Tibial artery (tissue), 4 donors: ENCODE results near the gene FKBP6.
"Not testable (repeated sequence)": the region's sequence is repeated elsewhere in the genome, so short reads cannot be mapped to it uniquely, and the experiment has no call there.

Experiments
- DNase-seq, 2 donors: peaks; one replicate each; pipeline ENCODE4 v3.0.0-alpha.2; 2019
- H3K27ac ChIP-seq, 2 donors: fragments of 200-600 bp; sonication (generic) in 1 of 2; 1 replicate in 1 of 2; 2 replicates in 1 of 2; pipeline ENCODE4 v1.5.1; 2018 to 2019; ENCODE audit warnings: mild to moderate bottlenecking in 1 of 2
- H3K27me3 ChIP-seq, 2 donors: fragments of 200-600 bp; sonication (generic) in 1 of 2; one replicate each; pipeline versions ENCODE4 v1.5.1 to v1.6.0; 2016 to 2019
- H3K36me3 ChIP-seq, 3 donors: fragments of 200-600 bp; sonication (generic) in 2 of 3; one replicate each; pipeline ENCODE4 v1.5.1; 2016 to 2019; ENCODE audit warnings: mild to moderate bottlenecking in 2 of 3
- H3K4me1 ChIP-seq, 4 donors: fragments of 200-600 bp; sonication (generic) in 2 of 4; 1 replicate in 3 of 4; 2 replicates in 1 of 4; pipeline ENCODE4 v1.5.1; 2016 to 2019
- H3K4me3 ChIP-seq, 2 donors: fragments of 200-600 bp; sonication (generic) in 1 of 2; 1 replicate in 1 of 2; 2 replicates in 1 of 2; pipeline ENCODE4 v1.5.1; 2018 to 2019; ENCODE audit warnings: mild to moderate bottlenecking in 2 of 2
- H3K9me3 ChIP-seq, 3 donors: fragments of 200-600 bp; sonication (generic) in 1 of 3; one replicate each; pipeline ENCODE4 v1.5.1; 2016 to 2019
- intact Hi-C: fragments of 100-400 bp; cut with DNase I; formaldehyde crosslinking; loops from one replicate; pipeline ENCODE4 v1.15.0; 2023; ENCODE audit warnings: low total_unique reads
- TF ChIP-seq, protein P1 (sequence below), 2 experiments: fragments of 200-600 bp in 1 of 2; fragments of 450-650 bp in 1 of 2; IDR thresholded peaks; one replicate each; pipeline ENCODE4 v1.5.1; 2017 to 2019; ENCODE audit warnings: antibody characterized with exemption in 2 of 2, mild to moderate bottlenecking in 1 of 2, moderate library complexity in 1 of 2

The FKBP6 gene

DNA sequence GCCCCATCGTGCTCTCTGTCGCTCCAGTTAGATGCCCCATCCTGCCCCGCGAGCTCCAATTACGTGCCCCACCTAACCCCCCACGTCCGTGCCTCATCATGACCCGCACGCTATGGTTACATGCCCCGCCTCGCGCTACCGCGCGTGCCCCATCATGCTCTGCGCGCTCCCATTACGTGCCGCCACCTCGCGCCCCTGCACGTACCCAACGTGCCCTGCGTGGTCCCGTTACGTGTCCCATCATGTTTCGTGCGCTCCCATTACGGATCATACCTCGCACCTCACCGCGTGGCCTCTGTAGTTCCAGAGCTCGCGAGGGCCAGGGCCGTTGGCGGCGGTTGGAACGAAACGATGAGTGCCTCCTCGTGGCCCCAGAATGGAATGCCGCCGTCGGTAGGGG lies at the start of gene FKBP6, which contains the start of gene TRIM50:
Gene FKBP6, plus strand, starts transcription at position 240 of the 400 bp plus-strand sequence. CDS start 268 bp downstream, outside the sequence.
Gene TRIM50, minus strand, starts transcription at position 161 of the 400 bp plus-strand sequence. CDS start 3,295 bp downstream, outside the sequence.
- intact Hi-C loops, H3K36me3 ChIP-seq, H3K4me3 ChIP-seq, H3K27ac ChIP-seq, H3K9me3 ChIP-seq, H3K4me1 ChIP-seq, H3K27me3 ChIP-seq, DNase-seq: not testable (repeated sequence)

- H3K4me1 ChIP-seq, H3K36me3 ChIP-seq, DNase-seq, H3K27ac ChIP-seq, H3K4me3 ChIP-seq, H3K9me3 ChIP-seq, intact Hi-C loops, H3K27me3 ChIP-seq: not testable (repeated sequence)
Observed at GRCh38 chr7:73297235-73297634, 30.7 kb upstream of the FKBP6 start.

DNA sequence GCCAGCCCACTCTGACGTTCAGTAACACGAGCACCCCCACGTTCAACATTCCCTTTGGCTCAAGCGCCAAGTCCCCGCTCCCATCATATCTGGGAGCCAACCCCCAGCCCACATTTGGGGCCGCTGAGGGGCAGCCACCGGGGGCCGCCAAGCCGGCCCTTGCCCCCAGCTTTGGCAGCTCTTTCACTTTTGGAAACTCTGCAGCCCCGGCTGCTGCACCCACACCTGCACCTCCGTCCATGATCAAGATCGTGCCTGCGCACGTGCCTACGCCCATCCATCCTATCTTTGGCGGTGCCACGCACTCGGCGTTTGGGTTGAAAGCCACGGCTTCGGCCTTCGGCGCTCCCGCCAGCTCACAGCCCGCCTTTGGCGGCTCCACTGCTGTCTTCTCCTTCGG lies 30.3 kb upstream of the FKBP6 start:
- intact Hi-C loops, result not testable (repeated sequence)

GRCh38 chr7:73299812-73300211 lies 28.1 kb upstream of the FKBP6 start:
- H3K4me1 ChIP-seq, H3K27me3 ChIP-seq, H3K4me3 ChIP-seq, H3K27ac ChIP-seq, intact Hi-C loops, H3K9me3 ChIP-seq: not testable (repeated sequence)
- DNase-seq, result peak in 1 of 2 donors; percentile 50
- peaks cover 18 to 22% (median 18%) of the 10 kb centered on the region in 3 donors for H3K36me3 ChIP-seq

More for the DNA sequence above, 30.3 kb upstream of the FKBP6 start:
- not testable (repeated sequence) for H3K27me3 ChIP-seq, H3K36me3 ChIP-seq, H3K4me1 ChIP-seq, DNase-seq, H3K9me3 ChIP-seq, H3K27ac ChIP-seq, H3K4me3 ChIP-seq

DNA sequence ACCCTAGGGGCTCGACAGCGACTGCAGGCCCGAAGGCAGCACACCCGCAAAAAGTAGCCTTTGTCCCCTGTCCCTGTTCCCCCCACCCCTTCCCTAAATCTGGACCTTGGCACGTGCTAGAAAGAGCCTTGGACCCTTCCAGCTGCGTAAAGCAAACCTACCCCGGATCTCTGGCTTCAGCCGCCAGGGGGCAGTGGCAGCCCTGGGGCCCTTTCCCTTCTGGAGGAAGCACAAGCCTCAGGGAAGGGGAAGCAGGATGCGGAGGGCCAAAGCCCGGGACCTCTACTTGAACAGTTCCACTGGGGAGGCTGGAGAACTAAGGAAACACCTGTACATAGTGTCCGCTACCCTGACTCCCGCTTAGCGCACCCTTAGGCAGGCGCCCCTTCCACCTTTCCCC lies 26.9 kb upstream of the FKBP6 start:
- H3K4me1 ChIP-seq, H3K27me3 ChIP-seq, DNase-seq, H3K4me3 ChIP-seq, H3K27ac ChIP-seq, H3K9me3 ChIP-seq, intact Hi-C loops: not testable (repeated sequence)
- peaks cover 23 to 34% (median 23%) of the 10 kb centered on the region in 3 donors for H3K36me3 ChIP-seq

DNA sequence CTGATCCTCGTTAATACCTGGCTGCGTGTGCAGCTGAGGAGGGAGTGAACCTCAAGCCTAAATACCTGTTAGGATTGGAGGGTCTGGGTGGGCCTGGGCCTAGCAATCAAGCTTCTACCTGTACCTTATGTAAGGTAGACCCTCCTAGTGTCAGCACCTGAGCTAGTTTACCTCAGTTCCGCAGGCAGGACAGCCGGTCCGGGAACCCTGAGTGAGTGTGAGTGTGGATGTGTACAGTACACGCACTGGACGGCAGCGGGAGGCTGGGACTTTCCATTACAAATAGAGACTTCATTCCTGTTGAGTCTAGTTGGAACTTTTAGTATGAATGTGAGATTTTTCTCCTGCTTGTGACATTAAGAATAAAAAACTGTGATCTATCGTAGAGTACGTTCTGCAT lies 25.1 kb upstream of the FKBP6 start:
- H3K4me1 ChIP-seq, H3K4me3 ChIP-seq, intact Hi-C loops, H3K9me3 ChIP-seq, H3K27me3 ChIP-seq, H3K27ac ChIP-seq: not testable (repeated sequence)
- H3K36me3 ChIP-seq, result peaks cover 23 to 49% (median 23%) of the 10 kb centered on the region in 3 donors
- peak in 1 of 2 donors; percentile 21 for DNase-seq

DNA sequence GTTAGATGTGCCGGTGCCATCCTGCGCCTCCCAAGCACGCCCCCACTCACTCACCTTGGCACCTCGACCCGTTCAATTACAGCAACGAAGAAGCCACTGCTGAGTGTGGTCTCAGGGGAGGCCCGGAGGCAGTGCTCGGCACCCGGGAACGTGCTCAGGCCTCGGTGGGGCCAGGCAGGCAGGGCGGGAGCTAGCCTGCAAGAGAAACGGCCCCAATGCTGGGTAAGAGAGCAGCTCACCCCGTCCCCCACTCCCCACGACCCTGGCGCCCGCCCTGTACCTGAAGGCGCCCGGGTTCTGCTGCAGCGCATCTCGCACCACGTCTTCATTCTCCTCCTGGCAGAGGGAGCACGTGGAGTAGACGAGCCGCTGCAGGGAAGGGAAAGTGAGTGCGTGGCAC lies 24.4 kb upstream of the FKBP6 start:
- H3K36me3 ChIP-seq, result peaks cover 23 to 49% (median 23%) of the 10 kb centered on the region in 3 donors
- H3K27me3 ChIP-seq, result no peaks in the 10 kb centered on the region
- TF ChIP-seq, protein P1, sequence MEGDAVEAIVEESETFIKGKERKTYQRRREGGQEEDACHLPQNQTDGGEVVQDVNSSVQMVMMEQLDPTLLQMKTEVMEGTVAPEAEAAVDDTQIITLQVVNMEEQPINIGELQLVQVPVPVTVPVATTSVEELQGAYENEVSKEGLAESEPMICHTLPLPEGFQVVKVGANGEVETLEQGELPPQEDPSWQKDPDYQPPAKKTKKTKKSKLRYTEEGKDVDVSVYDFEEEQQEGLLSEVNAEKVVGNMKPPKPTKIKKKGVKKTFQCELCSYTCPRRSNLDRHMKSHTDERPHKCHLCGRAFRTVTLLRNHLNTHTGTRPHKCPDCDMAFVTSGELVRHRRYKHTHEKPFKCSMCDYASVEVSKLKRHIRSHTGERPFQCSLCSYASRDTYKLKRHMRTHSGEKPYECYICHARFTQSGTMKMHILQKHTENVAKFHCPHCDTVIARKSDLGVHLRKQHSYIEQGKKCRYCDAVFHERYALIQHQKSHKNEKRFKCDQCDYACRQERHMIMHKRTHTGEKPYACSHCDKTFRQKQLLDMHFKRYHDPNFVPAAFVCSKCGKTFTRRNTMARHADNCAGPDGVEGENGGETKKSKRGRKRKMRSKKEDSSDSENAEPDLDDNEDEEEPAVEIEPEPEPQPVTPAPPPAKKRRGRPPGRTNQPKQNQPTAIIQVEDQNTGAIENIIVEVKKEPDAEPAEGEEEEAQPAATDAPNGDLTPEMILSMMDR (IDR thresholded peaks at IDR 0.05), result no peak
- H3K9me3 ChIP-seq, result no peaks in the 10 kb centered on the region
- H3K4me3 ChIP-seq, result no peak overlapping the region
- intact Hi-C loops, result no loop called here
- no peak overlapping the region for H3K27ac ChIP-seq
- peaks cover 0 to 11% (median 6%) of the 10 kb centered on the region in 4 donors for H3K4me1 ChIP-seq
- peak in 1 of 2 donors; percentile 52 for DNase-seq

DNA sequence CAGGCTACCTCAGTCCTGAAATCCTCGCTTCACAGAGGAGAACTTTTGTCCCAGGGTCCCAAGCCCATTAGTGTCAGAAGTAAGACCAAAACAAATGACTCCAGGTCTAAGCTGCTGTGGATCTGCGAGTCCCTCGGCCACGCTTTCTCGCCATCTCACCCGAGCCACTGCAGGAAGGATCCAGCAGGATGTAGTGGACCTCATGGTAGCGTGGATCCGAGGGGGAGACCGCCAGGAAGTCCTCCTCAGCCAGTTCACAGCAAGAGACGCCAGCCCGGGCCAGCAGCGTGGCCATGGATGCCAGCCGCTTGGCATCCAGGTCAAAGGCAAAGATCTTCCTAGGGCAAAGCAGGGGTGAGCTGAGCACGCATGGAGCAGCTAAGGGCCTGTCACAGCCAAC lies 23.9 kb upstream of the FKBP6 start:
- Histone ChIP-seq H3K4me3 (no peak overlapping the region), H3K36me3 (peaks cover 23 to 49% (median 23%) of the 10 kb centered on the region in 3 donors), H3K27me3 (no peaks in the 10 kb centered on the region), H3K27ac (no peak overlapping the region), H3K4me1 (peaks cover 0 to 13% (median 7%) of the 10 kb centered on the region in 4 donors), H3K9me3 (no peaks in the 10 kb centered on the region)
- TF ChIP-seq, protein P1 (IDR thresholded peaks at IDR 0.05), result no peak
- intact Hi-C loops, result no loop called here
- peak in 1 of 2 donors; percentile 49 for DNase-seq

- not testable (repeated sequence) for H3K9me3 ChIP-seq
- peak in 1 of 2 donors; percentile 24 for DNase-seq
Observed at GRCh38 chr7:73304612-73305387, 23.2 kb upstream of the FKBP6 start.

More at GRCh38 chr7:73304612-73305387, 23.2 kb upstream of the FKBP6 start:
- H3K27ac ChIP-seq, H3K4me3 ChIP-seq, intact Hi-C loops, H3K27me3 ChIP-seq: not testable (repeated sequence)
- Histone ChIP-seq H3K4me1 (peaks cover 0 to 17% (median 9%) of the 10 kb centered on the region in 4 donors), H3K36me3 (peaks cover 23 to 49% (median 23%) of the 10 kb centered on the region in 3 donors)
